Measurements from ENCODE around the gene C20orf96. TPM values are rescaled to one million over a fixed set of nuclear protein-coding genes. Genes with fewer than 3 reads are reported as not detected.
A peak's percentile ranks its signal among the peaks of the same experiment; 100 is the strongest.

The C20orf96 gene
- total and polyA plus RNA-seq, 5 donors from 2014 or later = 0.10 to 1.1 (median 0.35) TPM

- H3K27ac ChIP-seq (ENCODE audit: insufficient read depth, low read length, poor library complexity, severe bottlenecking) = no peak overlapping the region
- Mint-ChIP-seq H3K27ac (no peak overlapping the region), H3K4me1 (peaks cover 0 to 3% (median 0%) of the 10 kb centered on the region in 4 donors), H3K4me3 (no peak overlapping the region), H3K9me3 (peaks cover 0 to 1% (median 0%) of the 10 kb centered on the region in 7 donors), H3K27me3 (no peaks in the 10 kb centered on the region), H3K36me3 (peaks cover 8% of the 10 kb centered on the region)
- no peak overlapping the region for H3K4me3 ChIP-seq (ENCODE audit: low read depth, low read length)
- H3K27me3 ChIP-seq (ENCODE audit: control insufficient read depth, insufficient read depth, low read length) = no peaks in the 10 kb centered on the region
- H3K36me3 ChIP-seq (ENCODE audit: control insufficient read depth, insufficient read depth, low read length) = no peaks in the 10 kb centered on the region
- no peak for DNase-seq
- H3K9me3 ChIP-seq (ENCODE audit: control insufficient read depth in 2 of 2, low read length in 2 of 2) = no peaks in the 10 kb centered on the region
- H3K4me1 ChIP-seq (ENCODE audit: control insufficient read depth, insufficient read depth, low read length, poor library complexity, severe bottlenecking) = no peaks in the 10 kb centered on the region
- ATAC-seq (ENCODE audit: low read depth in 2 of 2) = no peak
Measured at GRCh38 chr20:275791-276190, 14.8 kb downstream of the C20orf96 start.

DNA sequence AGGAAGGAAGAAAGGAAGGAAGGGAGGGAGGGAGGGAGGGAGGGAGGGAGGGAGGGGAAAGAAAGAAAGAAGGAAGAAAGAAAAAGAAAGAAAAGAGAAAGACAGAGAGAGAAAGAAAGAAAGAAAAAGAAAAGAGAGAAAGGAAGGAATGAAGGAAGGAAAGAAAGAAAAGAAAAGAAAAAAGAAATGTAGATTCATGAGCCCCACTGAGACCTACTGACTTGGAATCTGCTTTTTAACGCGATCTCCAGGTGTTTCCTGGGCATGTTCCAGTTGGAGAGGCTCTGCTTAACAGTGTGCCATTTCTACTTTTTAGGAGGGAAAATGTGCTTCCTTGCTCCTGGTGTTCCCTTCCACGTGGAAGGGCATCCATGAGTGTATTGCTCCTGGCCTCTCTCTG is 16.7 kb downstream of the C20orf96 start:
- Mint-ChIP-seq H3K36me3 (peaks cover 8% of the 10 kb centered on the region), H3K27ac (no peak overlapping the region), H3K4me3 (no peak overlapping the region), H3K27me3 (no peaks in the 10 kb centered on the region), H3K4me1 (peaks cover 0 to 3% (median 0%) of the 10 kb centered on the region in 4 donors), H3K9me3 (peaks cover 0 to 2% (median 0%) of the 10 kb centered on the region in 7 donors)
- Histone ChIP-seq H3K4me3 (ENCODE audit: low read depth, low read length) (no peak overlapping the region), H3K27ac (ENCODE audit: insufficient read depth, low read length, poor library complexity, severe bottlenecking) (no peak overlapping the region), H3K27me3 (ENCODE audit: control insufficient read depth, insufficient read depth, low read length) (no peaks in the 10 kb centered on the region), H3K4me1 (ENCODE audit: control insufficient read depth, insufficient read depth, low read length, poor library complexity, severe bottlenecking) (no peaks in the 10 kb centered on the region), H3K36me3 (ENCODE audit: control insufficient read depth, insufficient read depth, low read length) (no peaks in the 10 kb centered on the region), H3K9me3 (ENCODE audit: control insufficient read depth in 2 of 2, low read length in 2 of 2) (no peaks in the 10 kb centered on the region)
- DNase-seq (no peak), ATAC-seq (ENCODE audit: low read depth in 2 of 2) (no peak)

DNA sequence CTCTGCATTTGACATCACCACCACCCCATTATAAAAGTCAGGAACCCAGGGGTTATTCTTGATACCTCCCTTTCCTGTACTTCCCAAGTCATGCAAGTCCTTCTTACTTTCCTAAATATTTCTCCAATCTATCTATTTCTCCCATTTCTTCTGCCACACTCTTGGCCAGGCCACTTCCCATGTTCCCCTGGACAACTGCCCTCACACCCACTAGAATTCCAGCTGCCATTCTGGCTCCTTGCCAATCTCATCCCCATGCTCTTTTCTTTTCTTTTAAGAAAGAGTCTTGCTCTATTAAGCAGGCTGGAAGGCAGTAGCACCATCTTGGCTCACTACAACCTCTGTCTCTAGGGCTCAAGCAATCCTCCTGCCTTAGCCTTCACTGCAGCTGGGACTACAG is 17.8 kb downstream of the C20orf96 start:
- Mint-ChIP-seq H3K27me3 (peaks cover 4% of the 10 kb centered on the region), H3K4me3 (no peak overlapping the region), H3K4me1 (no peaks in the 10 kb centered on the region), H3K36me3 (peaks cover 8% of the 10 kb centered on the region), H3K27ac (no peak overlapping the region), H3K9me3 (peaks cover 0 to 2% (median 0%) of the 10 kb centered on the region in 7 donors)
- Histone ChIP-seq H3K27me3 (ENCODE audit: control insufficient read depth, insufficient read depth, low read length) (no peaks in the 10 kb centered on the region), H3K4me3 (ENCODE audit: low read depth, low read length) (no peak overlapping the region), H3K4me1 (ENCODE audit: control insufficient read depth, insufficient read depth, low read length, poor library complexity, severe bottlenecking) (no peaks in the 10 kb centered on the region), H3K36me3 (ENCODE audit: control insufficient read depth, insufficient read depth, low read length) (no peaks in the 10 kb centered on the region), H3K27ac (ENCODE audit: insufficient read depth, low read length, poor library complexity, severe bottlenecking) (no peak overlapping the region), H3K9me3 (ENCODE audit: control insufficient read depth in 2 of 2, low read length in 2 of 2) (no peaks in the 10 kb centered on the region)
- ATAC-seq (ENCODE audit: low read depth in 2 of 2) (no peak), DNase-seq (no peak)

- Mint-ChIP-seq H3K27me3 (peaks cover 12% of the 10 kb centered on the region), H3K4me3 (no peak overlapping the region), H3K4me1 (peaks cover 1 to 8% (median 6%) of the 10 kb centered on the region in 4 donors), H3K27ac (no peak overlapping the region), H3K9me3 (peaks cover 0 to 2% (median 0%) of the 10 kb centered on the region in 7 donors), H3K36me3 (peaks cover 8% of the 10 kb centered on the region)
- ATAC-seq (ENCODE audit: low read depth in 2 of 2) (no peak), DNase-seq (no peak)
- H3K9me3 ChIP-seq (ENCODE audit: control insufficient read depth in 2 of 2, low read length in 2 of 2) = no peaks in the 10 kb centered on the region
- no peaks in the 10 kb centered on the region for H3K36me3 ChIP-seq (ENCODE audit: control insufficient read depth, insufficient read depth, low read length)
- peaks cover 6% of the 10 kb centered on the region for H3K4me1 ChIP-seq (ENCODE audit: control insufficient read depth, insufficient read depth, low read length, poor library complexity, severe bottlenecking)
- H3K27ac ChIP-seq (ENCODE audit: insufficient read depth, low read length, poor library complexity, severe bottlenecking) = no peak overlapping the region
- H3K4me3 ChIP-seq (ENCODE audit: low read depth, low read length) = no peak overlapping the region
- H3K27me3 ChIP-seq (ENCODE audit: control insufficient read depth, insufficient read depth, low read length) = no peaks in the 10 kb centered on the region
Measured at GRCh38 chr20:271528-271927, 19.0 kb downstream of the C20orf96 start.

GRCh38 chr20:271069-271468 is 19.5 kb downstream of the C20orf96 start:
- H3K27me3 Mint-ChIP-seq = peaks cover 16% of the 10 kb centered on the region
- peaks cover 0 to 2% (median 0%) of the 10 kb centered on the region in 7 donors for H3K9me3 Mint-ChIP-seq
- H3K4me1 Mint-ChIP-seq = peaks cover 5 to 9% (median 8%) of the 10 kb centered on the region in 4 donors
- Histone ChIP-seq H3K36me3 (ENCODE audit: control insufficient read depth, insufficient read depth, low read length) (no peaks in the 10 kb centered on the region), H3K4me1 (ENCODE audit: control insufficient read depth, insufficient read depth, low read length, poor library complexity, severe bottlenecking) (peaks cover 9% of the 10 kb centered on the region), H3K27me3 (ENCODE audit: control insufficient read depth, insufficient read depth, low read length) (no peaks in the 10 kb centered on the region), H3K27ac (ENCODE audit: insufficient read depth, low read length, poor library complexity, severe bottlenecking) (no peak overlapping the region), H3K4me3 (ENCODE audit: low read depth, low read length) (no peak overlapping the region), H3K9me3 (ENCODE audit: control insufficient read depth in 2 of 2, low read length in 2 of 2) (no peaks in the 10 kb centered on the region)
- H3K36me3 Mint-ChIP-seq = peaks cover 3% of the 10 kb centered on the region
- H3K4me3 Mint-ChIP-seq = no peak overlapping the region
- DNase-seq (no peak), ATAC-seq (ENCODE audit: low read depth in 2 of 2) (no peak)
- no peak overlapping the region for H3K27ac Mint-ChIP-seq

- peaks cover 9% of the 10 kb centered on the region for H3K4me1 ChIP-seq (ENCODE audit: control insufficient read depth, insufficient read depth, low read length, poor library complexity, severe bottlenecking)
- no peak overlapping the region for H3K4me3 Mint-ChIP-seq
- H3K4me1 Mint-ChIP-seq = peaks cover 5 to 9% (median 8%) of the 10 kb centered on the region in 4 donors
- no peak for ATAC-seq (ENCODE audit: low read depth in 2 of 2)
- no peaks in the 10 kb centered on the region for H3K9me3 ChIP-seq (ENCODE audit: control insufficient read depth in 2 of 2, low read length in 2 of 2)
- peaks cover 20% of the 10 kb centered on the region for H3K27me3 Mint-ChIP-seq
- H3K27ac Mint-ChIP-seq = no peak overlapping the region
- no peak overlapping the region for H3K27ac ChIP-seq (ENCODE audit: insufficient read depth, low read length, poor library complexity, severe bottlenecking)
- DNase-seq = no peak
- no peaks in the 10 kb centered on the region for H3K36me3 ChIP-seq (ENCODE audit: control insufficient read depth, insufficient read depth, low read length)
- H3K4me3 ChIP-seq (ENCODE audit: low read depth, low read length) = no peak overlapping the region
- H3K27me3 ChIP-seq (ENCODE audit: control insufficient read depth, insufficient read depth, low read length) = peaks cover 3% of the 10 kb centered on the region
- no peaks in the 10 kb centered on the region for H3K36me3 Mint-ChIP-seq
- peaks cover 0 to 2% (median 0%) of the 10 kb centered on the region in 7 donors for H3K9me3 Mint-ChIP-seq
Measured at GRCh38 chr20:270517-270916, 20.0 kb downstream of the C20orf96 start.

DNA sequence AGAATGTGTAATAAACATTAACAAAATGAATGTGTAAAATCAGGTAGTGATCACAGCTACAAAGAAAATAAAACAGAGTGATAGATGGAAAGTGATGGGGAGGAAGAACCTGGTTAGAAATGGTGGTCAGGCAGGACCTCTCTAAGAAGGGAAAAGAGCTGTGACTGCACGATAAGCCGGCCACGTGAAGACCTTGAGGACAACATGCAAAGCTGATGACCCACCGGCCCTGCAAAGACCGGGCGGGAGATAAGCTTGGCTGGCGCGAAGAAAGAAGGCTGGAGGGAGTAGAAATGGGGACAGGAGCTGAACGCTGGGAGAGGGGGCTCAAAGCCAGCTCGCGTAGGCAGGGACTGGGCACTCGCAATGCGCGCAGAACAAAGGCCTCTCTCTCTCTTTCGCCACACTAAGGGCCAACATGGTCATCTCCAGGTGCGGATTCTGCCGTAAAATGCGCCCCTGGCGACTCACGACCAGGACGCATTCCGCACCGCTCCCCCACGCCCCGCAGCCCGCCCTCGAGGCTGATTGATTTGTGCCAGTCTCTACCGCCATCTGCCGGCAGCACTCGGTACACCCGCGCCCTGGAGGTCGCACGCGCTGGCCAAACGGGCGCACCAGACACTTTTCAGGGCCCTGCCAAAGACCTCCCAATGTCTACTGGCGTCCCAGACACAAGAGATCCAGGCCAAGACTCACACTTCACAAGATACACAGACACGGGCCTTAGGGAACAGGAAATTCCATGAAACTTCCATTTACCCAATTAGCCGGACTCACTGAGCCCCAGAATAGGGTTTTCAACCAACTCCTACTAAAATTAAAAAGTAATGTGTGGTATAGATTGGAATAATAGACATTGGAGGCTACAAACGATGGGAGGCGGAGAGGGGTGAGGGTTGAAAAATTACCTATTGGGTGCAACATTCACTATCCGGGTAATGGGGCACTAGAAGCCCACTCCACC is 23.7 kb downstream of the C20orf96 start:
- Mint-ChIP-seq H3K27me3 (peaks cover 25% of the 10 kb centered on the region), H3K36me3 (no peaks in the 10 kb centered on the region), H3K27ac (peak overlapping the region in 2 of 3 donors; percentile 50 to 69), H3K9me3 (peaks cover 0 to 2% (median 0%) of the 10 kb centered on the region in 7 donors), H3K4me1 (peaks cover 5 to 9% (median 8%) of the 10 kb centered on the region in 4 donors), H3K4me3 (peak overlapping the region; percentile 76 to 86 (median 80))
- Histone ChIP-seq H3K27ac (ENCODE audit: insufficient read depth, low read length, poor library complexity, severe bottlenecking) (no peak overlapping the region), H3K36me3 (ENCODE audit: control insufficient read depth, insufficient read depth, low read length) (no peaks in the 10 kb centered on the region), H3K9me3 (ENCODE audit: control insufficient read depth in 2 of 2, low read length in 2 of 2) (no peaks in the 10 kb centered on the region), H3K4me1 (ENCODE audit: control insufficient read depth, insufficient read depth, low read length, poor library complexity, severe bottlenecking) (peaks cover 9% of the 10 kb centered on the region), H3K4me3 (ENCODE audit: low read depth, low read length) (peak overlapping the region; percentile 75), H3K27me3 (ENCODE audit: control insufficient read depth, insufficient read depth, low read length) (peaks cover 3% of the 10 kb centered on the region)
- DNase-seq = peak; percentile 78 to 84 (median 84)
- ATAC-seq (ENCODE audit: low read depth in 2 of 2) = peak; percentile 90 to 93
